HG02981 (cell line): ENCODE measurements around the gene RAC3.

Source experiments
- ATAC-seq: cut with Tn5 transposase; IDR thresholded peaks from one replicate; pipeline ENCODE4 v1.9.1; 2021; ENCODE audit warnings: mild to moderate bottlenecking, moderate library complexity; ENCODE audit not compliant: unreplicated experiment

The RAC3 gene

DNA sequence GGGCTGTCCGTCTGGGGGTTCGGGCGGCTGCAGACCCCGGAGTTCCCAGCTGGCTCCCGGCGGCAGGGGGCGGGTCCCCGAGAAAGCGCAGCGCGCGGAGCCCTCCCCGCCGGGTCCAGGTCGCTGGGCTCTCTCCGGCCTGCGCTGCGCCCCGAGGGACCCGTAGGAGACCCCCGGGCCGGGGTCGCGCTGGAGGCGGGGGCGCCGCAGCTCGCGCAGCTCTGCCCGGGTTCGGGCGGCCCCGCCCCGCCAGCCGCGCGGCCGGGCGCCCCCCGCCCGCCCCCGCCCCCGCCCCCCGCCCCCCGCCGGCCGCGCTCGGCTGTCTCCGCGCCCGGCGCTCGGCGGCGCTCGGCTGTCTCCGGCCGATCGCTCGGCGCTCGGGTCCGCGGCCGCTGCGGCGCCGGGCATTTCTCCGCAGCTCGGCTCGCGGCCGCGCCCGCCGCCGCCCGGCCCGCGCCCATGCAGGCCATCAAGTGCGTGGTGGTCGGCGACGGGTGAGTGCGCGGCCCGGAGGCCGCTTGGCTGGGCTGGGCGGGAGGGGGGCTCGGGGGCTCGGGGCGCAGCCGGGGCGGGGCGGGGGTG is at the start of gene RAC3:
Gene RAC3, plus strand, starts transcription at position 376 of the 582 bp plus-strand sequence. Its CDS starts 84 bp downstream, at position 460.
- ATAC-seq, result no peak

DNA sequence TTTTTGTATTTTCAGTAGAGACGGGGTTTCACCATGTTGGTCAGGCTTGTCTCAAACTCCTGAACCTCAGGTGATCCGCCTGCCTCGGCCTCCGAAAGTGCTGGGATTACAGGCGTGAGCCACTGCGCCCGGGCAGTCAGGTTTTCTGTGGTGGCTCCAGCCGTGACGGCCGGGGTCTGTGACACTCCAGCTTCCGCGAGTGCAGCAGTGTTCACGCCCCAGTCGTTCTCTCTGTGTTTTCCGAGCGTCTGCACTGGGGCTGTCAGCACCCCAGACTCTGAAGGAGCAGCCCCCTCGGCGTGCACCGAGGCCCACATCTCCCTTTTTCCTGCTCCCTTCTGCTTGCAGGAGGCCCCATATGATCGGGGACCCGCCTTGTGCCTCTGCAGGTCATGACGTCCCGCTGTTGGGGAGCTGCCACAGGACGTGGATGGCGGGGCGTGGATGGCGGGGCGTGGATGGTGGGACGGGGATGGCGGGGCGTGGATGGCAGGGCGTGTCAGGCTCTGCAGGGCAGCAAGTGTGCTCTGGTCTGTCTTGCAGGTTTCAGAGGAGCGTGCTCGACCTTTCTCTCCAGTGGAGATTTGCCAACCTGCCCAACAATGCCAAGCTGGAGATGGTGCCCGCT is 48.4 kb upstream of the RAC3 start:
- no peak for ATAC-seq

DNA sequence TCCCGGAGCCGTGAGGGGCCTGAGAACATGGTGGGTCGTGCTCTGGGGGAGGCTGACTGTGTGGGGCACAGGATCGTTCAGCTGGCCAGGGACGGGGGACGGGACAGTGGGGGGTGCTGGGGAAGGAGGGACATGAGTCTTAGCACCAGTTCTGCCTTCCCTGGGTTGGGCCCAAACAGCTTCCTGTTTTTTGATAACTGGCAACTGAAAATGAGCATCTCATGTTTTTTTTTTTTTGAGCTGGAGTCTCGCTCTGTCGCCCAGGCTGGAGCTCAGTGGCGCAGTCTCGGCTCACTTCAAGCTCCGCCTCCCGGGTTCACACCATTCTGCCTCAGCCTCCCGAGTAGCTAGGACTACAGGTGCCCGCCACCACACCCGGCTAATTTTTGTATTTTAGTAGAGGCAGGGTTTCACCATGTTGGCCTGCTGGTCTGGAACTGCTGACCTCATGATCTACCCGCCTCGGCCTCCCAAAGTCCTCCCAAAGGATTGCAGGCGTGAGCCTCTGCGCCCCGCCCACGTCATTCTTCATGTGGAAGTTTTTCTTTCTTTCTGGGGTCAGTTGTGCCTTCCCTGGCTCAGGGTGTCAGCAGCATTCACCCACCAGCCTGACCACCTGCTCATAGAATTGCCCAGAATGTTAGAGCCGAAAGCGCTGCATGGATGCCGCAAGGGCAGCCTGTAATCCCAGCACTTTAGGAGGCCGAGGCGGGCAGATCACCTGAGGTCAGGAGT is 47.7 kb upstream of the RAC3 start:
- no peak for ATAC-seq

DNA sequence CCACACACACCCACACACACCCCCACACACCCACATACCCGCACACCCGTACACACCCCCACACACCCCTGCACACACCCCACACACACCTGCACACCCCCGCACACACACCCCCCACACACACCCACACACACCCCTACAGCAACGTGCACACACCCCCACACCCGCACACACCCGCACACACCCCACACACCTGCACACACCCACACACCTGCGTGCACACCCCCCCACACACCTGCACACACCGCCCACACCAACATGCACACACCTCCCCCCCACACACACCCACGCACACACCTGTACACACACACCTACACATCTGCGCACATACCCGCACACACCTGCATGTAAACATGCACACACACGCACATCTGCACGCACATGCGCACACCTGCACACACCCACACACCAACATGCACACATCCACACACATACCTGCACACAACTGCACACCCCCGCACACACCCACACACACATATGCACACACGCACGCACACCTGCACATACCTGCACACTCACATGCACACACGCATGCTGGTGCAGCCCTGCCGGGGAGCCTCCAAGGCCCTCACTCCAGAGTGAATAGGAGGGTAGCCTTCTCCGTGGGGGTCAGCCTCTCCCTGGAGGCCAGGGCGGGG is 46.6 kb upstream of the RAC3 start:
- ATAC-seq, result no peak

DNA sequence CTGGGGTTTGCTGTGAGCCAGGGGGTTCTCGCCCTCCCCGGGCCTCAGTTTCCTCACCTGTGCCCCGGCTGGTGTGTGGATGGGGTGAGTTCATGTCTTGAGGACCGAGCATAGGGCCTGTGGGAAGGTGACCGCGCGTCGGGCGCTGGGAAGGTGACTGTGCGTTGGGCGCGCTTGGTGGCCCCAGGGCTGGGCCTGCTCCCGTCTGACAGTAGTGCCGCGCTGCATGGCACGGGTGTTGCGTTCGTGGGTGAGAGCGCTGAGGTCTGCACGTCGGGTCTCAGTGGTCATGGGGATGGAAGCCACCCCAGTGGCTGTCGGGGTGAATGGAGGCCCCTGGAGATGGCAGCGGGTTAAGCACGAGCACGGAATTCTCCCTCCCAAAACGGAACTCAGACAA is 44.9 kb upstream of the RAC3 start:
- ATAC-seq, result no peak

DNA sequence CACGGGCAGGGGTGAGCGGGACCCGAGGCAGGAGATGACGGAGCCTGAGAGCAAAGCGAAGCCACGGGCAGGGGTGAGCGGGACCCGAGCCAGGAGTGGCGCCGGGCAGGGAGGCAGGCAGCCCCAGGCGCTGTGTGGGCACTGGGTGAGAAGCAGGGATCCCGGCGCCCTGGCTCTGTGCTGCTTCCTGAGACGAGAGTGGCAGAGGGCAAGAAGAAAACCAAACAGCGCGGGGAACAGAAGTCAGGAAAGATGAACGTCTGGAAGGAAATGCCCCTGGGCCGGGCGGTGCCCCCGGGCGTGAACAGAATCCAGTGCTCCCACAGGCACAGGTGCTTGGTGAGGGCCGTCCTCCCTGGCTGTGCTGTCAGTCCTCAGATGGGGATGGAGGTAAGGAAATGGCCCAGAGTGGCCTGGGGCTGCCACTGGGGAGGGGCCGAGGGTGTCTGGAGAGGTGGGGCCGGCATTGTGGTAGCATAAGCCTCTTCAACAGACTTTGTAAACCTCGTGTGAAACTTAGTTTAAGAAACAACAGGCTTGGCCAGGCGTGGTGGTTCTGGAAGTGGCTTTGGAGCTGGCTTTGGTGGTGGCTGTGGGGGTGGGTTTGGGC is 44.2 kb upstream of the RAC3 start:
- no peak for ATAC-seq

DNA sequence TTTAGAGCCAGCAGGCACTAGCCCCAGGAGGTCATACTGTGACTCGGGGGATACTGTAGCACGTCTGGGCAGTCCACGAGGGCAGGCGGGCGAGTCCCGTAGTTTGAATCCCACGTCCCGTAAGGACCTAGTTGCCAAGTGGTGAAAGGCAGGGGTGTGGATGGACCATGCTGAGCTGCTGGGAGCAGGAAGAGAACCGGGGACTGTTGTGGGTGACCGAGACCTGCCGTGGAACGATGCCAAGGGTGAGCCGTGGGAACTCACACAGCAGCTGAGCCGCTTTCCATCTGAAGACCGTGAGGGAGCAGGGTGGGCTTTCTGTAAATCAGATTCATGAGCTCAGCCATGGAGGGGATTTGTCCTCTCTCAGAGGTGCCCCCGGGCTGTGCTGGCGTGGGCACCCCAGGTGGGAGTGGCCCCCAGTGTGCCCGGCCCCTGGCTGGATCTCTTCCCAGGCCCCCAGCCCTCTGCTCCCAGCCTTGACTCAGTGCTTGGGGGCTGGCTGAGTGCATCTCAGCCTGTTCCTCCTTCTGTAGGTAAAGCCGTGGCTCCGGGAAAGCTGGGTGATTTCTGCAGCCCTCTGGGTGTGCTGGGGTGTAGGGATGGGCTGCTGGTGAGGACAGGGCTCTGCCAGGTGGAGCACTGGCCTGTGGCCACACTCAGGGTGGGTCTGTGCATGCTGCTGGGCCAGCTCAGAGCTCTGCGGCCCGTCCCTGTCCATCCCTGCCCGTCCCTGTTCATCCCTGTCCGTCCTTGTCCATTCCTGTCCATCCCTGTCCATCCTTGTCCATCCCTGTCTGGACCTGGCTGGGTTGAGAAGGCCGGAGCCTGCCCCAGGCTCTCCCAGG is 40.4 kb upstream of the RAC3 start:
- ATAC-seq, result no peak

DNA sequence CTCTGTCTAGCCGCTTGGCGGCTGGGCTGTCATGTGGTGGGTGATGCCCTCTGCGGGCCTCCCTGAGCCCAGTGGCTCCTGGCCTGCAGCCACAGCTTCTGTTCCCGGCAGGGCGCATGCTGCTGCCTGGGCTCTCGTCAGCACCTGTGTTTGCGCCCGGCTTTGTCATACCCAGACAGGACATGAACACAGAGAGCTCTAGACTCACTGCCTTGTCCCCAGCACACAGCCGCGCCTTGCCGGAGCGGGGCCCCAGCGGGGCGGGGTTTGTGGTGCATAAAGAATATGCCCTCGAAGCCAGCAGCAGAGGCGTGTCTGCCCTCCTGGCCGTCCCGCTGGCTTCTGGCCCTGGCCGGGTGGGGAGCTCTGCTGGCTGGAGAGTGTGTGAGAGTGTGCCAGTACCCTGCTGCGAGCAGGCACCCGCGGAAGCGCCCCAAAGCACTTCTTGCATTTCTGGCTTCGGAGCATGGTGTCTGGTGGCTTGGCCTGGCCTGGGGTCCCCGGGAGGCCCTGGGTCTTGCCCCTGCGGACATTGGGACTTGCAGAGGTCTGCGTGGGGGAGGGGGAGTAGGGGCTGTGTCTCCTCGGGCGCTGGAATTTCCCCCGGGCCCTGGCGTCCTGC is 39.7 kb upstream of the RAC3 start:
- no peak for ATAC-seq

DNA sequence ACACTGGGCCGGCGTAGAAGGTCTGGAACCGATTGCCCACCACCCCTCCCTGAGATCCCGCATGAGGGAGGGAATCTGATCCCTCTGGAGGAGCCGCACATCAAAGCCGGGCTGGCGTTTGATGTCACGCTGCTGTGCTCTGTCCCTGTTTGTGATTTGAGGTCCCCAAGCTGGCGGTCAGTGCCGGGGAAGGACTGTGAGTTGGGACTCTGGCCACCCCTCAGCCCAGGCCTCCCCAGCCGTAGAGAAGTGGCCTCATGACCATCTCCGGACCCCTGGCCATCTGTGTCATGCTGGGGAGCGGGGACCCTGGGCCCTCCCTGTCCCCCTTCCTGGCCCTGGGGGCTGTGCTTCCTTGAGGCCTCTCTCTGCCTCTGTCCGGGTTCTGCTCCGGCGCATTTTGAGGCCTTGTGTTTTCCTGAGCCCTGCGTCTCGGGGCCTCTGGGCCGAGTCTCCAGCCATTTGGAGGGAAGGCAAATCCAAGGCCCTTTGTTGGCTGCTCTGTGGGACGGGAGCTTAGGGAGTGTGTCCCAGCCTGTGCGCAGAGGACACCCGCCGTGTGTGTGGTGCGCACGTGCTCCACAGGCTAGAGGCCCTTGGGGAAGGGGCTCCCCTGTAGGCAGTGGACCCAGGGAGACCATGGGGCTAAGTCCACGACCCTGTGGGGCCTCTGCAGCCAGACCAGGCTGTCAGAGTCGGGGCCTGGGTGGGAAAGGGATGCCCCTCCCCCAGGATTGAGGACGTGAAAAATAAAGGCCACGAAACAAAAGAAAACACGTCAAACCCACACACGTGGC is 39.0 kb upstream of the RAC3 start:
- ATAC-seq, result no peak

DNA sequence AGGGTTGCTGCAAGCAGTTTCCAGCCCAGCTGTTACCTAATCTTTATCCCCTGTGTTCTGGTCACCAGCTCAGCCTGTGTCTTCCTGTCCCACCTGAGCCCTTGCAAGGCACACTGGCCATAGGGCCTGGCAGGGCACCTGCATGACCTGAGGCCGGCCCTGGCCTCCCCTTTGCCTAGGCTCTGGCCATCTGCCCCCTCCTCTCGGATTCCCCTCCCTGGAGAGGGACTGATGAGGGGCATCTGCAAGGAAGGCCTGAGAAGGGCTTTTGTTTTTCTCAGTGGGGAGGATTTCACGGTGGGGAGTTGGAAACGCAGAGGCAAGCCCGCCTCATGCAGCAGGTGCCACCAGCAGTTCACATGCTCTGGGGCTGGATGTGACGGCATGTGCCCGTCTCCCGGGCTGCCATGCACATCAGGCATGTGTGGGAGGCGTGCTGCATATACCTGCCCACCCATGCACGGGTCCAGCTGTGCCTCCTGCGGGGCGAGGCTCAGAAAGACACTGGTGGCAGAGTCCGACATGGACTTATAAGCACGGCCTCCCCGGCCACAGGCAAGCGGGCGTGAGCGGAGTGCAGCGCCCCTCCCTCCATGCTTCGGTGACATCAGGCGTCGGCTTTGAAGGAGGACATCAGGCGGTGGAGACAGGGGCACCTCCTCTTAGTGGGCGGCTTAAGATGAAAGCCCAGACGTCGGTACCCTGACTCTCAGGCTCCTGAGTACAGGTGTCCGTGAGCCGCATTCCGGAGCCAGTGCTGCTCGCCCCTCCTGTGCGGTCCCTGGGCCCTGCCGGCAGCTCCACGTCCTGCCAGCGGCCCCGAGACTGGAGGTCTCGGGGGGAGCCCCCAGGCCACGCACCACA is 37.5 kb upstream of the RAC3 start:
- ATAC-seq, result no peak

DNA sequence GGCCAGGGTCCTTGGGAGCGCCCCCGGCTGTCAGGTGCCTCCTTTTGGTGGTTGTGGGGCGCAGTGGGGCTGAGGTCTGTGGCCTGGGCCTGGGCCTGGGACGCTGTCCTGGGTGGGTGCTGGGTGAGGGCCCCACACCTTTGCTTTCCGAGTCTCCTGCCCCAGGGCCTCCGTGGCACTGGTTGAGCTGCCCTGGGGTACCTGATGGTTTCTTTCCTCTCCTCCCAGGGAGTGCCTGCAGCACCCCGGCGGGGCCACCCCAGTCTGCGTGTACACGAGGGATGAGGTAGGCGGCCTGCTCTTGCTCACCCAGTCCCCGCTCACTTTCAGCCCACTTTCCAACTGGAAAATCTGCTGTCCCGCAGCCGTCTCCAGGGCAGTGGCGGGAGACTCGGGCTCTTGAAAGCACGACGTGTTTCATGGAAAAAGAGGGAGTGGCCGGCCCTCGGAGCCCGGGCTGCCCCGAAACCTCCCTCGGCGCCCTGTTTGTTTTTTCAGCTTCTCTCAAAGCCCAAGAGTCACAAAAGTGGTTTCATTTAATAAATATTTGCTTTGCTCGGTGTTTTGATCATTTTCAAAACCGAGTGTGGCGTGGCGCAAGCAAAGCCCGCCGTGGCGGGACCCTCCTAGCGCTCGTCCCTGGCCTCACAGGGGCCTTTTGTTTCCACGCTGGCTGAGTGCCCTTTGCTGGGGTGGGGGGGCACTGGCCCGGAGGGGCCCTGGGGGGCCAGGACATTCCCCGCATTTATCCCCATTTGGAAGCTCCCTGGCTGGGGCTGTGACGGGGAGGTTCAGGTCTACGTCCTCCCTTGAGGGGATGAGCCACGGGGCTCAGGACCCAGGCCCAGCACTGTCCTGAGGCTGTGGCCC is 36.6 kb upstream of the RAC3 start:
- no peak for ATAC-seq

DNA sequence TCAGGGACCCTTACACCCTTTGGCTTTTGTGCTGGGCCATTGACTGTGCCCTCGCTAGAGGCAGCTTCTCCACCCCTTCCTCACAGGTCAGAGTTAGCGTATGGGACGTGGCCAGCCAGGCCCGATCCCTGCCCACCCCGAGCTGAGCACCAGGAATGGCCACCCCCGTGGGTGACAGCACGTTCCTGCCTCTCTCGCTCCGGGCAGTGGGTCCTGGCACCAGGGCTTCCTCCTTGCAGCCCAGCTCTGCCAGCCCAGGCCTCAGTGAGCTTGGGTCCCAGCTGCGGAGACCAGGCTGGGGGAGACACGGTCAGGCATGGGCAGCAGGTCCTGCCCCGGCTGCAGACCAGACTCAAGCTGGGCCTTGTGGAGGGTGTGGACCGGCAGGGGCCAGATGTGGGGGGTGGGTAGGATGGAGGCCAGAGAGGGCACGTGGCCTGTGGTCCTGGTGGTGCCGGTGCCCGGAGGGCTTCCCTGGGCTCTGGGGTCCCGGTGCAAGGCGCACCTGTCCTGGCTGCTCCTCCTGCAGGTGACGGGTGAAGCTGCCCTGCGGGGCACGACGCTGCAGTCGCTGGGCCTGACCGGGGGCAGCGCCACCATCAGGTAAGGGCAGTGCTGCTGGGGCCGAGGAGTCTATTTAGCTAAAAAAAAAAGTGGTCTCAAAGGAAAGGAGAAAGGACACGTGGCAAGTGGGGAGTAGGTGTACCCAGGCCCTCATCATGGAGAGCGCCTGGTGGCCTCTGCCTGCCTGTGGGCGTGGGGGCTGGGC is 35.8 kb upstream of the RAC3 start:
- ATAC-seq, result no peak

DNA sequence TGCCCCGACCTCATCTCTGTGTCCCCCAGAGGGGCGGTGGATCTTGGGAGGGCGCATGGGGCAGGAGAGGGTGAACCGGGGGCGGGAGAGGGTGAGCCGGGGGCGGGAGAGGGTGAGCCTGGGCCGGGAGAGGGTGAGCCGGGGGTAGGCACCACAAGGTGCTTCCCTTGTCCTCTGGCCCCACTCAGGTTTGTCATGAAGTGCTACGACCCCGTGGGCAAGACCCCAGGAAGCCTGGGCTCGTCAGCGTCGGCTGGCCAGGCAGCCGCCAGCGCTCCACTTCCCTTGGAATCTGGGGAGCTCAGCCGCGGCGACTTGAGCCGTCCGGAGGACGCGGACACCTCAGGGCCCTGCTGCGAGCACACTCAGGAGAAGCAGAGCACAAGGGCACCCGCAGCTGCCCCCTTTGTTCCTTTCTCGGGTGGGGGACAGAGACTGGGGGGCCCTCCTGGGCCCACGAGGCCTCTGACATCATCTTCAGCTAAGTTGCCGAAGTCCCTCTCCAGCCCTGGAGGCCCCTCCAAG is 35.2 kb upstream of the RAC3 start:
- ATAC-seq, result no peak

DNA sequence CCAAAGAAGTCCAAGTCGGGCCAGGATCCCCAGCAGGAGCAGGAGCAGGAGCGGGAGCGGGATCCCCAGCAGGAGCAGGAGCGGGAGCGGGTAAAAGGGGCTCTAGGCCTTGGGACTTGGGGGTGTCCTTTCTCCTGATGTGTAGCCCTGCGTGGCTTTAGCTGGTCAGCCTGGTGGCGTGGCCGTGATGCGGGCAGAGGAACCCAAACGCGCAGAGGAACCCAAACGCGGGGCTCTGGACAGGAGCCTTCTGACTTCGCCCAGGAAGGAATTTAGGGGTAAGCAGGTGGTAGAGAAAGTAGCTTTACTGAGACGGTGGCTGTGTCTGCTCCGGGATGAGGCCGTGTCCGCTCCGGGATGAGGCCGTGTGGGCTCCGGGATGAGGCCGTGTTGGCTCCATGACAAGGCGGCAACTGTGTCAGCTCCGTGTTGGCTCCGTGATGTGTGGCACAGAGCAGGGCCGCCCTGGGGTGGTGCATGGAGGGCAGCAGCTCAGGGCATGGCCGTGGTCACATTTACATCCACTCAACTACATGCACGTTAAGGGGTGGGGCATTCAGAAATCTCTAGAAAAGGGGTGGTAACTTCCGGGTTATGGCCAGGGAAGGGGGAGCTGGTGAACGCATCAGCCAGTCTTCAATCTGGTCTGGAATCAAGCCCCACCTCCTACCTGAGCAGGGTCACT is 34.6 kb upstream of the RAC3 start:
- ATAC-seq, result no peak

DNA sequence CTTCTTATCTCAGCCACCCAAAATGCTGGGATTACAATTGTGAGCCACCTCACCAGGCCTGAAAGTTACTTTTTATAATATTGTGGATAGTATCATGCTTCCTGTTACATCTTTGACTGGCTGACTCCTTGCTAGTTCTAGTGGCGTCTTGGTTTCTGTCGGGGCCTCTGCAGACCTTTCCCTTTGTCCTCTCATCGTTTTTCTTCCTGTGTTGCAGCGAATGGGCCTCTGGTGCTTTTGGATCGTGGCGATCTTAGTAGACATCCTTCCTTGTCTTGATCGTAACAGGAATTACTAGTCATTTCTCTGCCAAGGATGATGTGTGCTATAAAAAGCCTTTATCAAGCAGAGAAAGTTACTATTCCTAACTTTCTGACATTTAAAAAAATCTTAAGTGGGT is 33.3 kb upstream of the RAC3 start:
- ATAC-seq, result no peak
